Measurements from ENCODE around the gene CDKL1.
"Not testable (repeated sequence)": the region's sequence is repeated elsewhere in the genome, so short reads cannot be mapped to it uniquely, and the experiment has no call there.

Gene CDKL1

DNA sequence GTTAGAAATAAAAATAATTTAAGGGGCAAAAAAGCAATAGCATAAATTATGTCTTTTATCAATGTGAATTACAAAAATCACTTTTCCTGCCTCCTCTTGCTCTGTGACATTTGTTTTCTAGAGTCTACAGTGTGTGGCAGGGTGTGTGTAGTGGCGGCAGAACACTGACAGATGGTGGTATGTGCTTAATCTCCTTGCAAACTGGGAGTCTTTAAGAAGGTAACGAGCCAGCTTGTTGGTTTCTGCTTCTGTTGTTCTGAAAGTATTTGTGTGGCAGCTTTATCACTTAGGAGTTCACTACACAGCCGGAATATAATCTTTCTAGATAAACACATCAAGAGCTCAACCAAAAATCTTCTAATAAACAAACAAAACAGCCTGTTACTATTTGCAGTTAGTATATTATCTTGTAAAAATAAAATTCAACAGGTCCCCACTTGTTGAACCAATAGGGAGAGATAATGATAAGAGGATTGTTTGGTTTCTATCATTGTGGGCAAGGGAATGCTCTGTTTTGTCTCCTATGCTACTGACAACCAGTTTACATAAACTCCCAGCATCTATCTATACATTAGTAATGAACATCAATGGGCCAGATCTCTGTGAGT, 13.0 kb downstream of the CDKL1 start:
- DNase-seq, result no peak

DNA sequence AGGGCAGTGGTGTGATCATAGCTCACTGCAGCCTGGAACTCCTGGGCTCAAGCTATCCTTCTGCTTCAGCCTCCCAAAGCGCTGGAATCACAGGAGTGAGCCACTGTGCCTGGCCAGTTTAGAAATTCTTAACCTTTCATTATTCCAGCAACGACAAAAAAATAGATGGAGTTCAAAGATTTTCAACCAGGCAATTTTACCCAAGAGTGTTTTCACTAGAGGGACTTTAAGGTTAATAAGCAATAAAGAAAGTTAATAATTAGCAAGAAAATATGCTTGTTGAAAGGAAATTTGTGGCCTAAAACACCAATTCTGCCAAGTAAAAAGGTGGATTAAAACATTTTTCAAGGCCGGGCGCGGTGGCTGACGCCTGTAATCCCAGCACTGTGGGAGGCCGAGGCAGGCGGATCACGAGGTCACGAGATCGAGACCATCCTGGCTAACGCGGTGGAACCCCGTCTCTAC, 14.8 kb downstream of the CDKL1 start:
- DNase-seq, result no peak

DNA sequence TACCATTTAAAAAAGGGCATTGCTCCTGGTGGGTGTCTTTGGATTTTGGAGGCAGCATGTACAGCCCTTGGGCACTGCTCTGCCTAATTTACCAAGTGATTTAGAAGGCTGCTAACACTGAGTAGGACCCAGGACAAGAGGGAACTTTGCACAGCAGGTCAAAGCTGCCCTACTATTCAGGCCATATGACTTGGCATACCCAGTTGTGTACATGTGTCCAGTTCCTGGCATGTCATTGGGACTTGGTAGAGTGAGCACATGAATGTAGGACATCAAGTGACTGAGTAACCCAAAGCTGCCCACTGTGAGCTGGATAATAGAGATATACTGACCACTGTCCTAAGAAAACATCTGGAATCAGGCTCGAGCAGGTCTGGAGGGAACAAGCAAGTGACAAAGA, 15.7 kb downstream of the CDKL1 start:
- no peak for DNase-seq

DNA sequence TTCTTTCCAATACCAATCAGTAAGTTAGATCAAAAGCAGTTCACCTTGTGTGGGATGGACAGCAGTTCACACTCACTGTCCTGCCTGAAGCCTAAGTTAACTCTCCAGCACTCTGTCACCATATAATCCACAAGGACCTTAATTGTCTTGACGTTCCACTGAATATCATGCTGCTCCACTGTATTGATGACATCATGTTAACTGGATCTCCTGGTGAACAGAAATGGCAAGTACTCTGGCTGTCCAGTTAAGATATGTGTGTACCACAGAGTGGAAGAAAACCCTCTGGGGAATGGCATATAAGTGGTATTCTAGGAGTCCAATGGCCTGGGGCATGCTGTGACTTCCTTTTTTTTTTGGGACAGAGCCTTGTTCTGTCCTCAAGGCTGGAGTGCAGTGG, 16.2 kb downstream of the CDKL1 start:
- DNase-seq, result no peak

DNA sequence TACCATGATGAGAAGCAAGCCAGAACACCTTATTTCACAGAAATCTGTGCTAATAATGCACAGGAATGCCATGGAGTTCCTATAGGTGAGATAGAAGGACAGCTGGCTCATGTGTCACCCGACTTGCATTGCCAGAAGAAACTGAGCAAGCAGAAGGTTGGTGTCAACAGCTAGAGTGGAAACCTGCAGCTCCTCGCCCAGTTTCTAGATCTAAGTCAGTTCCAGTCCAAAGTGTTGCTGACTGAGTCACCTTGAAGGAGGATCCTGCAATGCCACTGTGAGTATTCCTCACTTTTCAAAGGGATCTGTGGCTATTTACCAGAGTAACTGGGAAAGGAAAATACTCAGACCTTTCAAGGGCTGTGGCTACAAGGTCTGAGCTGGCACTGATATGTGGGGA, 17.1 kb downstream of the CDKL1 start:
- DNase-seq, result no peak

DNA sequence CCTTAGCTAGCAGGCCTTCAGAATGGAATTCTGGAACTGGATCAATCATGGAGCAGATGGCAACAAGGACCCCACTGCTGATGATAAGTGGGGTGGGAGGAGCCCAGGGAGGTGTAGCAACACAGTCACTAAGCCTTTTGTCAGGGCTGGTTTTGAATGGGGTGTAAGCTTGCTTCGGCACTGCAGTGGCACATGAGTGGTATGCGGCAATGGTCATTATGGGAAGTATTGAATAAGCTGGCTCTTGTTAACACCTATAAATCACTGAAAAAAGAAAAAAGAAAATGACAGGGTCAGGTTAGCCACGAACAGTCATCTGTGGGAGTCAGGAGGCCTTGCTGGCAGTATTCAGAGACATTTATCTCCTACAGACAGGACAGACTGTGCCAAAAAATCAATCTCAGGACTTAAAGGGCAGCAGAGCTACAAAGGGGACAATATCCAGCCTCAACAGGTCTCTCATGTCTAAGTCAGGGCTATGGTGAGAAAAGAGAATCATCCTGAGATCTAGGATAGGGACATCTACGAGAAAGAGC, 19.1 kb downstream of the CDKL1 start:
- DNase-seq, result no peak

DNA sequence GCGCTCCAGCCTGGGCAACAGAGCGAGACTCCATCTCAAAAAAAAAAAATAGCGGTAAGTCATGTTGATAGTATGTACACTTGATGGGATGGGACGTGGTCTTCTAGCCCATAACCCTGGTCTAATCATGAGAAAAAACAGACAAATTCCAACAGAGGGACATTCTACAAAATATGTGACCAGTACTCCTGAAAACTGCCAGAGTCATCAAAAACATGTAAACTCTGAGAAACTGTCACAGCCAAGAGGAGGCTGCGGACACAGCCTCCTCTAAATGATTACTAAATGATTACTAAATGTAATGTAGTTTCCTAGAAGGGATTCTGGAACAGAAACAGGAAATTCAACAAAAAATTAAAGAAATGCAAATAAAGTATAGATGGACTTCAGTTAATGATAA, 20.9 kb downstream of the CDKL1 start:
- no peak for DNase-seq

DNA sequence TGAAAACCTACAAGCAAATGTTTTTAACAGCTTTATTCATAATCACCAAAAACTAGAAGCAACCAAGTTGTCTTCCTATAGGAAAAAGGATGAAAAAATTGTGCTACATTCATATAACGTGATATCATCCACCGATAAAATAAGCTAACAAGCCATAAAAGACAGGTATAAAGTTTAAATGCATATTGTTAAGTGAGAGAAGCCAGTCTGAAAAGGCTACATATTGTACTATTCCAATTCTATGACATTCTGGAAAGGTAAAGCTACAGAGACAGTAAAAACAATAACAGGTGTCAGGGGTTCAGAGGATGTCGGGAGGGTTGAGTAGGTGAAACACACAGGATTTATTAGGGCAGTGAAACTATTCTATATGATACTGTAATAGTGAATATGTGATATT, 22.7 kb downstream of the CDKL1 start:
- DNase-seq, result no peak

DNA sequence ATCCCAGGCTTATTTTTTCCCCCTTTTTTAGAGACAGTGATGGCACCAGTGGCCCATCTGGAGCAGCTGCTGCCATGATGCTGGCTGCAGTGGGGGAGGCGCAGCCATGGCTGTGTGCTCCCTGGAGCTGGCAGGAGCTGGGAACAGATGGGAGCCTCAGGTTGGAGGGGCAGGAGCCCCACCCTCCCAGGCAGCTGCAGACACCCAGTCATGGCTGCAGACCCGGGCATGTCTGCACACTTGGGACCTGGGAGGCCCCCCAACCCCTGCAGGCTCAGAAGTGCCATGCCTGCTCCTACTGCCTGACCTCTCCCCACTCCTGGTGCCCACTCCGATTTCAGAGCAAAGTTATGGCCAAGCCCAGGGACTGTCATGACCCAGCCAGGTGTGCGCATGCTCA, 25.1 kb downstream of the CDKL1 start:
- no peak for DNase-seq

DNA sequence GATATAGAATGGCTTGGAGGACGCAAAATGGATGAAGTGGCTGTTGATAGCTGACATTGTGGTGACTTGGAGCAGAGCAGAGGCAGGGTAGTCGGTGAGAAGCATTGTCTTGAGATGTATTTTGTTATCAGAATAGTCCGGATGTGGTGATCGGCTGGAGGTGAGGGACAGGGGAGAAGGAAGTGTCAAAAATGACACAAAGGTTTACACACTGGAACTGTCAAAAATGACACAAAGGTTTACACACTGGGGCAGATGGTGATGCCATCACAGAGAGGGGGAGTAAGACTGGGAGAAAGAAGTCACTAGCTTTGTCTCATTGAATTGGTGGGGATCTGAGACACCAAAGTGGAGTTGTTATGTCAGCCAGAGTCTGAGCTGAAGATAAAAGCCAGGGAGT, 30.1 kb downstream of the CDKL1 start:
- no peak for DNase-seq

DNA sequence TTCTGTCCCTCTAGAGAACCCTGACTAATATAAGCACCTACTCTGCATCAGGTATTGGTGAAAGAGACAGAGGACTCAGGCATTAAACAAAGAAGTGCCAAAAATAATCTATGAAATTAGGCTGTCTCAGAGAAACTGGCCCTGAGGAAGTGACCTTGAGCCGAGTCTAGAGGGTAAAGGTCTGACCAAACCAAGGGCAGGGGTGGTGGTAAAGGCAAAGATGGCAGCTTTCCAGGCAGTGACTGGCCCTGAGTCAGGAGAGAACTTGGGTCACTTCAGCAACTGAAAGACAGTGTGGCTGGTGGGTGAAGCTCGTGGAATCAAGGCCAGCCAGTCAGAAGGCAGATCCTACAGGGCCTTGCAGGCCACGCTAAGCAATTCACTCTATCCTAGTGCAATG, 30.6 kb downstream of the CDKL1 start:
- no peak for DNase-seq

DNA sequence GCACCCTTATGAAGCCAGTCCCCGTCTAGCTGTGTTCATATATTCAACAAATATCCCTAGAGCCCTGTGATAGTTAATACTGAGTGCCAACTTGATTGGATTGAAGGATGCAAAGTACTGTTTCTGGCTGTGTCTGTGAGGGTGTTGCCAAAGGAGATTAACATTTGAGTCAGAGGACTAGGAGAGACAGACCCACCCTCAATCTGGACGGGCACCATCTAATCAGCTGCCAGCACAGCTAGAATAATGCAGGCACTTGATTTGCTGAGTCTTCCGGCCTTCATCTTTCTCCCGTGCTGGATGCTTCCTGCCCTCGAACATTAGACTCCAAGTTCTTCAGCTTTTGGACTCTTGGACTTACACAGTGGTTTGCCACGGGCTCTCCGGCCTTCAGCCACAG, 31.1 kb downstream of the CDKL1 start:
- not testable (repeated sequence) for DNase-seq

DNA sequence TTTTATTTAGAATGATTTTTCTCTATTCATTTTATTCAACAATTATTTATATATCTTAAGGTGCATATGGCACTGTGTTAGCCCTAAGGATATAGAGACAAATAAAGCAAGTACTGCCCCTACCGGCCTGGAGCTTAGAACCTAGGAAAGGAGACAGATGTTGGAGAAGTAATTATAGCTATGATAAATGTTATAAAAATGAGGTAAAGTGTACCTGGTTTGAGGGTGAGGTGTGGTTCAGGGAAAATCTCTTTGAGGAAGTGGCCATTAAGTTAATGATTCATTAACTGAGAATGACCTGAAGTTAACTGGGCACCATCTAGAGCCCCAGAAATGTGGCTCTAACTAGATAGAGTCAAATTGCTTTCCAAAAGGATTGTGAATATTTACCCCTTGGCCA, 31.9 kb downstream of the CDKL1 start:
- DNase-seq, result no peak

DNA sequence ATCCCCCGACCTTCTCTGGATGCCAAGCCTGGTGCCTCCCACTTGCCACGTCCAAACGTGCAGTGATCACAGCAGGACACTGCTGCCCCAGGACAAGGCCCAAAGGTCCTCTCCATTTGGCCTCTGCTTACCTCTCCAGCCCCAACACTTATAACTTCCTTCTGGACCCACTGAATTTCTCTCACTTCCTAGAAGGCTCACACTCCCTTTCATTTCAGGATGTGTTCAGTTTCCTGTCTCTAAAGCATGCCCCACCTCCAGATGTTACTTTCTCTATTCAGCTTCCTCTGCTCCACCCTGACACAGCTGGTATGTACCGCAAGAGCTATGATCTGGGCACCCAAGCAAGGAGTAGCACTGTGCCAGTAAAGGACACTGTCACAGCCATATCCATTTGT, 33.0 kb downstream of the CDKL1 start:
- no peak for DNase-seq

DNA sequence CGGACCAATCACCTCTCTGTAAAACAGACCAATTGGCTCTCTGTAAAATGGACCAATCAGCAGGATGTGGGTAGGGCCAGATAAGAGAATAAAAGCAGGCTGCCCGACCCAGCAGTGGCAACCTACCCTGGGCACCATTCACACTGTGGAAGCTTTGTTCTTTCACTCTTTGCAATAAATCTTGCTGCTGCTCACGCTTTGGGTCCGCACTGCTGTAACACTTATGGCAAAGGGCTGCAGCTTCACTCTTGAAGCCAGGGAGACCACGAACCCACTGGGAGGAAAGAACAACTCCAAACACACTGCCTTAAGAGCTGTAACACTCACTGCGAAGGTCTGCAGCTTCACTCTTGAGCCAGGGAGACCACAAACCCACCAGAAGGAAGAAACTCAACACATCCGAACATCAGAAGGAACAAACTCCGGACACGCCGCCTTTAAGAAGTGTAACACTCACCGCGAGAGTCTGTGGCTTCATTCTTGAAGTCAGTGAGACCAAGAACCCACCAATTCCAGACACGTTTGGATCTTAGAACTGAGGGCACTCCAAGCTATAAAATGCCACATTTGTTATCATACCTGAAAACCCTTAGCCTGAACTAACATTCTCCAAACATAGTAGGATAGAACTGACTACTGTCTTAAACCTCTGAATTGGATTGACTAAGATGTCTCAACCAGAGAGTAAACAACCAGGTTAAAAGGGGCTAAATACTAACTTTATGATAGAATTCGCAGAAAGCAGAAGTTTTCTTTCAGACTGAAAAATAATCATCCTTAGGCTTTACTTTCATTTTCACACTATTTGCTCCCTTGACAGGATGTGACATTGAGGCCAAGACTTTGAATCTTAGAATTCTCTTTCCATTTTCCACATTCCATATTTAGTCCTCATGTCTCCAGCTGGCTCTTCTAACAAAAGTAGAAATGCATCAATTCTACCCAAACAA, 33.6 kb downstream of the CDKL1 start:
- DNase-seq, result no peak

DNA sequence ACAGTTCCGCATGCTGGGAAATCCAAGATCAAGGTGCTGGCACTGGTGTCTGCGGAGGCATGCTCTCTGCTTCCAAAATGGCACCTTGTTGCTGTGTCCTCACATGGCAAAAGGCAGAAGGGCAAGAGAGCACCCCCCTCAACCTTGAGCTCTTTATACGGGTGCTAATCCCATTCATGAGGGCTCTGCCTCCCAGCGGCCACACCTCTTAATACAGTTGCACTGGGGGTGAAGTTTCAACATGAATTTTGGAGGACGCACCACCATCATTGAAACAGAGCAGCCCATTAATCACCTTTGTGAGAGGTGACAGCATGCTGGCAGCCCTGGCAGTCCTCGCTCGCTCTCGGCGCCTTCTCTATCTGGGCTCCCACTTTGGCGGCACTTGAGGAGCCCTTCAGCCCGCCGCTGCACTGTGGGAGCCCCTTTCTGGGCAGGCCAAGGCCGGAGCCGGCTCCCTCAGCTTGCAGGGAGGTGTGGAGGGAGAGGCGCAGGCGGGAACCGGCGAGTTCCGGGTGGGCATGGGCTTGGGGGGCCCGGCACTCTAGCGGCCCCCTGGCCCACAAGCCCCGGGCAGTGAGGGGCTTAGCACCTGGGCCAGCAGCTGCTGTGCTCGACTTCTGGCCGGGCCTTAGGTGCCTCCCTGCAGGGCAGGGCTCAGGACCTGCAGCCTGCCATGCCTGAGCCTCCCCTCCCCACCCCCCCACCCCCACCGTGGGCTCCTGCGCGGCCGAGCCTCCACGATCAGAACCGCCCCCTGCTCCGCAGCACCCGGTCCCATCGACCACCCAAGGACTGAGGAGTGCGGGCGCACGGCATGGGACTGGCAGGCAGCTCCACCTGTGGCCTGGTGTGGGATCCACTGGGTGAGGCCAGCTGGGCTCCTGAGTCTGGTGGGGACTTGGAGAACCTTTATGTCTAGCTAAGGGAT, 34.9 kb downstream of the CDKL1 start:
- not testable (repeated sequence) for DNase-seq

DNA sequence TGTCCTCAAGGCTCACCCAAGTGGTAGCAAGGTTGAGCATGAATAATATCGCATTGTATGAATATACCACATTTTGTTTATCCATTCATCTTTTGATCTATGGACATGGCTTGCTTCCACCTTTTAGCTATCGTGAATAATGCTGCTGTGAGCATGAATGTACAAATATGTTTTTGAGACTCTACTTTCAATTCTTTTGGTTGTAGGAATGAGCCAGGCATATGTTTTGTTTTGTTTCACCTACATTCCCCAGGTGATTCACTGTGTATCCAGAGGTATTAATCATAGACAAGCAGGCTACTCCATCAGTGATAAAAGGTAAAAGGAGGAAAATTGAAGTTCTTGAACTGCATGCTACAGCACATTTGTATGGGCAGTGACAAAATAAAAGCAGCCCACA, 35.8 kb downstream of the CDKL1 start:
- no peak for DNase-seq

DNA sequence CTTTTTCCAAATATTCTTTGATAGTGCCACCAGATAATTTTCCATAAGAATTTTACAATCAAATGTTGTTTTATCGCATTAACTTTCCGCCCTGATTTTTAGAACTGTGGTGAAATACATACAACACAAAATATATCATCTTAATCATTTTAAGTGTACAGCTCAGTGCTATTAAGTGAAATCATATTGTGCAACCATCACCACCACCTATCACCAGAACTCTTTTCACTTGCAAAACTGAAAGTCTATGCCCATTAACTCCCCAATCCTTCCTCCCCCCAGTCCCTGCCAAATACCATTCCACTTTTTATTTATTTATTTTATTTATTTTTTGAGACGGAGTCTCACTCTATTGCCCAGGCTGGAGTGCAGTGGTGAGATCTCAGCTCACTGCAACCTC, 36.6 kb downstream of the CDKL1 start:
- DNase-seq, result no peak

DNA sequence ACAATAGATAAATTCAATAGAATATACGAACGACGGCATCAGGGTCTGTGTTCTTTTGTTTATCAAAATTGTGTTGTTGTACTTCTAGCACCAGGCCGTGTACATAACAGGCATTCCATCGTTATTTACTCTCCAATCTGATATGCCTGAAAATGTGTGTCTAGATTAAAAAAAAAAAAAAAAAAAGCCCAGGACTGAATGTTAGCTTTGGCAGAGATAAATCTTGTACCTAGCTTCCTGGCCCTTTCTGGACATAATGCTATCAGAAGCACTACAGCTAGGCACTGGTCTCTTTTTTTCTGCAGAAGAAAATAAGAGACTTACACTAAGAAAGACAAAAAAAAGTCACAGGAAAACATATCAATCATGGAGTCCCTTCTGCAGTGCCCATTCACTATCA, 37.0 kb downstream of the CDKL1 start:
- DNase-seq, result no peak

DNA sequence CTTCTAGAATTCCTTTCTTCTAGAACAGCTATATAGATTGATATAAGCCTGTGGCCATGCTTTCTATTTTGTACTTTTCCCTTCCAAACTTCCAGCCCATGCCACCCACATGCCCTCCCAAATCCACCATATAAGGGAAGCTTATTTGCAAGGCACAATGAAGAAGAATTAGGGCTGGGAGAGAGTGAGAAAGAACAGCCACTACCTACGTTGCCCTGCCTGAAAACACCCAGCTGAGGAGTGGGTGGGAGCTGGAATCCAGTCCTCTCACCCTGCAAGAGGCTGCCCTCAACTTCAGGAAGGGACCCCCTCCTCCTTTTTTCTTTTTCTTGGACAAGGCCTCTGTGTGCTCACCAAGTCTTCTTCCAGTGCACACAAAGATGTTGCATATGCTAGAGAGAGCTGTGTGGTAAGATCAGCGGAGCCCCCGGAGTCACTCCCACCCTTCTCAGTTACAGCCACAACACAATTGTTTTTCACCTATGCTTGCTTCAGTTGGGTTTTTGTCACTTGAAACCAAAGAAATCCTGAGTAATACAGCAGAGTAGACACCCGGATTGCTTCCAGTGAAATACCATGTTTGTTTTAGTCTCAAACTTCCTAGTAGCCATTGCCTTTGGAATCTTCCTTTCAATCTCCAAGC, 38.8 kb downstream of the CDKL1 start:
- no peak for DNase-seq

DNA sequence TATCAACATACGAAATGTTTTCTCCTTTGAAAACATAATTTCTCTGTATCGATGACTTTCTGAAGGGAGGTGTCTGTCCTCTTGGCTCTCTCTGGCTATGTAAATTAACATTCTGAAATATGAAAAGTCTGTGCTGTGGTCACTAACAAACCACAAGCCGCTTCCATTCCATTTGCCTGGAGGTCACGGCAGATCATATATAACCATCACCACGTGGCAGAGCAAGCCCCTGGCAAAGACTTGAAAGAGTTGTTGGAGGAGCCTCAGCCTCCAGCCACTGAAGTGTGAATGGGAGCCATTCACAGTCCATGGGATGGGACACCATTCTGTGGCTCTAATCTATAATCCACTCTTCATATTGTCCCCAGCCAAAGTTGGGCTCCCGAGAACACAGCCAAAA, 39.6 kb downstream of the CDKL1 start:
- DNase-seq, result no peak

DNA sequence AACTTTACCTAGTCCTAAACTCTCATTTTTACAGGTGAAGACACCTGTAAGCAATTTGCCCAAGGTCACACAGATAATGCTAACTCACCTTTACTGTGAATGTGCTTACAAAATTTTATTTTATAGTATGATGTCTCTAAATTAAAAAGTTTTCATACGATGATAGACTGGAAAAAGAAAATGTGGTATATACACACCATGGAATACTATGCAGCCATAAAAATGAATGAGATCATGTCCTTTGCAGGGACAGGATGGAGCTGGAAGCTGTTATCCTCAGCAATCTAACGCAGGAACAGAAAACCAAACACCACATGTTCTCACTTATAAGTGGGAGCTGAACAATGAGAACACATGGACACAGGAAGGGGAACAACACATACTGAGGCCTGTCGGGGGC, 40.4 kb downstream of the CDKL1 start:
- DNase-seq, result not testable (repeated sequence)

DNA sequence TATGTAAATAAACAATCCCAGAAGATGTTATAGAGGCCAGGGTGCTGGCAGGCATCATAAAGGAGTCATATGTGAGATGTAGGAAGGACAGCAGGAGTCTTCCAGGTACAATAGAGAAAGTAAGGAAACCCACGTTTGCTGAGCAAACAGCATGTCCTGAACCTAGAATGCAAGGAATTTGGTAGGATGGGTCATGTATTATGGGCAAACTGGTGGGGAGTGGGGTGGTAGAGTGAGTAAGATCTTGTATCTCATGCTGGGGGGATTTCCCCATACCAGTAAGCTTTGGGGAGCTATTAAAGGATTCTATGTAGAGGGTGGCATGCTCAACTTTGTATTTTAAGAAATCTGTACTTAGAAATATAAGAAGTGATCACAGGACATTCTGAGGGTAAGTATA, 41.0 kb downstream of the CDKL1 start:
- DNase-seq, result no peak

Data from NCI-H510A treated with DMSO at 0.1 percent for 48 hours (cell line).